ENCODE results near the gene SZRD1. TPM values are rescaled to one million over a fixed set of nuclear protein-coding genes. Genes with fewer than 3 reads are reported as not detected.

The SZRD1 gene
- total RNA-seq (10 to 100 TPM; 15.8 to 86.6 (median 44.3) TPM), polyA plus RNA-seq (10 to 100 TPM; 41.9 to 66.9 (median 57.1) TPM)
- long read RNA-seq, donor 1, transcript SZRD1-202 (3 exons, 3,447 nt): major isoform, 10 of 43 reads
- long read RNA-seq, donor 1, transcript SZRD1-201 (4 exons, 3,636 nt): major isoform, 10 of 43 reads
- long read RNA-seq, donor 1, partial matches to known transcripts: 15 of 43 reads
- long read RNA-seq, donor 1, other reads (novel, unspliced or antisense): 0 of 43 reads
- long read RNA-seq, donor 2, transcript SZRD1-201 (4 exons, 3,636 nt): minor isoform, 11 of 57 reads
- long read RNA-seq, donor 2, transcript SZRD1-202 (3 exons, 3,447 nt): major isoform, 16 of 57 reads
- long read RNA-seq, donor 2, transcript SZRD1-210 (3 exons, 3,401 nt): minor isoform, 7 of 57 reads
- long read RNA-seq, donor 2, partial matches to known transcripts: 18 of 57 reads
- long read RNA-seq, donor 2, other reads (novel, unspliced or antisense): 0 of 57 reads
- long read RNA-seq, donor 3, partial matches to known transcripts: 7 of 20 reads
- long read RNA-seq, donor 3, other reads (novel, unspliced or antisense): 0 of 20 reads
- long read RNA-seq, donor 4, partial matches to known transcripts: 0 of 4 reads
- long read RNA-seq, donor 4, other reads (novel, unspliced or antisense): 0 of 4 reads
- long read RNA-seq, donor 5, transcript SZRD1-201 (4 exons, 3,636 nt): minor isoform, 6 of 42 reads
- long read RNA-seq, donor 5, transcript SZRD1-202 (3 exons, 3,447 nt): major isoform, 11 of 42 reads
- long read RNA-seq, donor 5, transcript SZRD1-210 (3 exons, 3,401 nt): major isoform, 11 of 42 reads
- long read RNA-seq, donor 5, partial matches to known transcripts: 11 of 42 reads
- long read RNA-seq, donor 5, other reads (novel, unspliced or antisense): 0 of 42 reads
- long read RNA-seq, donor 6: 0 reads
- long read RNA-seq, donor 7, transcript SZRD1-210 (3 exons, 3,401 nt): major isoform, 10 of 40 reads
- long read RNA-seq, donor 7, transcript SZRD1-202 (3 exons, 3,447 nt): major isoform, 10 of 40 reads
- long read RNA-seq, donor 7, partial matches to known transcripts: 13 of 40 reads
- long read RNA-seq, donor 7, other reads (novel, unspliced or antisense): 0 of 40 reads
- long read RNA-seq, donor 8, transcript SZRD1-202 (3 exons, 3,447 nt): major isoform, 15 of 41 reads
- long read RNA-seq, donor 8, transcript SZRD1-210 (3 exons, 3,401 nt): minor isoform, 7 of 41 reads
- long read RNA-seq, donor 8, transcript SZRD1-201 (4 exons, 3,636 nt): minor isoform, 6 of 41 reads
- long read RNA-seq, donor 8, partial matches to known transcripts: 12 of 41 reads
- long read RNA-seq, donor 8, other reads (novel, unspliced or antisense): 0 of 41 reads
- long read RNA-seq, donor 9, transcript SZRD1-210 (3 exons, 3,401 nt): major isoform, 12 of 55 reads
- long read RNA-seq, donor 9, transcript SZRD1-202 (3 exons, 3,447 nt): minor isoform, 6 of 55 reads
- long read RNA-seq, donor 9, partial matches to known transcripts: 30 of 55 reads
- long read RNA-seq, donor 9, other reads (novel, unspliced or antisense): 0 of 55 reads
- long read RNA-seq, donor 10, partial matches to known transcripts: 0 of 4 reads
- long read RNA-seq, donor 10, other reads (novel, unspliced or antisense): 0 of 4 reads

- peak in 1 of 4 donors; percentile 62 for TF ChIP-seq POLR2A (IDR thresholded peaks at IDR 0.05)
- no peak for TF ChIP-seq EP300 (IDR thresholded peaks at IDR 0.05)
- peak in 2 of 3 donors; percentile 88 to 98 for TF ChIP-seq POLR2AphosphoS5 (IDR thresholded peaks at IDR 0.05)
- no peak for TF ChIP-seq CTCF (IDR thresholded peaks at IDR 0.05)
- Histone ChIP-seq H3K27me3 (no peaks in the 10 kb centered on the region), H3K4me3 (peak within 1 kb of the TSS; percentile 66 to 78 (median 70)), H3K27ac (peak within 1 kb of the TSS; percentile 97 to 98 (median 98)), H3K36me3 (no peaks in the 10 kb centered on the region), H3K4me1 (peaks cover 20 to 73% (median 48%) of the 10 kb centered on the region in 4 donors), H3K9me3 (no peaks in the 10 kb centered on the region)
- peak; percentile 99 to 100 for DNase-seq
- 1 to 4% (median 3%) methylated on average over 16 to 24 of the region's 24 CpGs for WGBS, 5 donors
- intact Hi-C loops (cut with DNase I; ENCODE audit: low total_unique reads): no loop called here
Observed at GRCh38 chr1:16366722-16367257, at the start of gene SZRD1. TSS of gene SZRD1 (plus strand) at chr1:16367242. CDS start at chr1:16367258, 16 bp downstream.

GRCh38 chr1:16318555-16318954, 48.5 kb upstream of the SZRD1 start:
- DNase-seq: peak in 1 of 2 donors; percentile 12
- Histone ChIP-seq H3K36me3 (peaks cover 12 to 23% (median 16%) of the 10 kb centered on the region in 4 donors), H3K4me1 (peaks cover 5 to 78% (median 41%) of the 10 kb centered on the region in 4 donors), H3K27ac (no peak overlapping the region), H3K4me3 (no peak overlapping the region), H3K9me3 (no peaks in the 10 kb centered on the region), H3K27me3 (no peaks in the 10 kb centered on the region)
- intact Hi-C loops (cut with DNase I; ENCODE audit: low total_unique reads): no loop called here
- TF ChIP-seq EP300 (IDR thresholded peaks at IDR 0.05) (no peak), POLR2AphosphoS5 (IDR thresholded peaks at IDR 0.05) (no peak), POLR2A (IDR thresholded peaks at IDR 0.05) (no peak), CTCF (IDR thresholded peaks at IDR 0.05) (no peak)
- WGBS, 5 donors: 67 to 92% (median 78%) methylated on average over 3 of the region's 3 CpGs

- TF ChIP-seq POLR2A (IDR thresholded peaks at IDR 0.05): no peak
- TF ChIP-seq CTCF (IDR thresholded peaks at IDR 0.05): no peak
- no peak for TF ChIP-seq EP300 (IDR thresholded peaks at IDR 0.05)
- no peak for TF ChIP-seq POLR2AphosphoS5 (IDR thresholded peaks at IDR 0.05)
- Histone ChIP-seq H3K9me3 (no peaks in the 10 kb centered on the region), H3K27me3 (no peaks in the 10 kb centered on the region), H3K4me3 (no peak overlapping the region), H3K36me3 (peaks cover 0 to 4% (median 4%) of the 10 kb centered on the region in 4 donors), H3K4me1 (peaks cover 4 to 81% (median 46%) of the 10 kb centered on the region in 4 donors), H3K27ac (no peak overlapping the region)
- intact Hi-C loops (cut with DNase I; ENCODE audit: low total_unique reads): no loop called here
- 49 to 64% (median 55%) methylated on average over 4 of the region's 4 CpGs for WGBS, 5 donors
- no peak for DNase-seq
Observed at GRCh38 chr1:16321176-16321867, 45.7 kb upstream of the SZRD1 start.
